Measurements from ENCODE around the gene BTBD18. TPM values are rescaled to one million over a fixed set of nuclear protein-coding genes. Genes with fewer than 3 reads are reported as not detected.
A peak's percentile ranks its signal among the peaks of the same experiment; 100 is the strongest.

BTBD18 gene
- total and polyA plus RNA-seq, 2 of the 13 experiments (the other 11 are each of a cell fraction or from before 2014, with no cell fraction given): not detected

DNA sequence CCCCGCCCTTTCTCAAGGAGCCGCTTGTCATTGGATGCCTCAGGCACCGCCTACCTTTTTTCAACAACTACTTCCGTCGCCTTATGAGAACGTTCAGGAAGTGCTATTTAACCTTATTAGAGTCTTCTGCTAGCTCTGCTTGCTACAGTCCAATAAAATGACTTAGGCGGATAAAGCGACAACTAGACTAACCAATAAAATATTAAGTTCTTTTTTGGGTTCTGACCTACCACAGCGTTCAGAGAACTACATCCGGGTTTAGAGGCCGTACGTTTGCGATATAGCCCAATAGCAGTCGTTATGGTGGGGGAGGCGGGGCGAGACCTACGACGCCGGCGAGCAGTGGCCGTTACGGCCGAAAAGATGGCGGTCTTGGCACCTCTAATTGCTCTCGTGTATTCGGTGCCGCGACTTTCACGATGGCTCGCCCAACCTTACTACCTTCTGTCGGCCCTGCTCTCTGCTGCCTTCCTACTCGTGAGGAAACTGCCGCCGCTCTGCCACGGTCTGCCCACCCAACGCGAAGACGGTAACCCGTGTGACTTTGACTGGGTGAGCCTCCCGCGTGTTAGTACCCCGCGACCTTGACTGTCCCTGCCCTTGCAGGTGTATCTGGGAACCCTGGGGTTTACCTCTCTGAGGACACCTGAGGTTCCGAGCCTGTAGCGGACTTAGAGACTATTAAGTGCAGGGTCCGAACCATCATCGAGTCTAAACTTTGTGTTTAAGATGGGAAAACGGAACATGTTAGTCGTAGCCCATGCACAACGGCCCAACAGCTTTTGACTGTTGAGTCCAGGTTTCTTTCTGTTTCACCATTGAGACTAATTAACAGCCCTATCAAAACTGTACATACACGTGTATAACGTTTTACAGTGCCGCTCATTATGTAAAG is 39.1 kb downstream of the BTBD18 start, which contains the start of gene TMX2 (continued):
- TF ChIP-seq ZSCAN21 (CRISPR knock-in tag; IDR thresholded peaks at IDR 0.05; ENCODE audit: borderline replicate concordance) (no peak), MIER2 (CRISPR knock-in tag; IDR thresholded peaks at IDR 0.05) (no peak), ZNF256 (CRISPR knock-in tag; conservative IDR thresholded peaks at IDR 0.05) (no peak), ELF4 (CRISPR knock-in tag; IDR thresholded peaks at IDR 0.05; ENCODE audit: borderline replicate concordance) (peak; percentile 82; the same call in 1 of the 2 replicates), KDM5A (IDR thresholded peaks at IDR 0.05; ENCODE audit: borderline replicate concordance, low read length) (peak; percentile 89), ZZZ3 (CRISPR knock-in tag; IDR thresholded peaks at IDR 0.05; ENCODE audit: borderline replicate concordance) (no peak), GATAD2A (CRISPR knock-in tag; IDR thresholded peaks at IDR 0.05) (no peak), ZNF674 (CRISPR knock-in tag; IDR thresholded peaks at IDR 0.05; ENCODE audit: low read depth) (no peak), ZNF570 (CRISPR knock-in tag; IDR thresholded peaks at IDR 0.05; ENCODE audit: borderline replicate concordance) (no peak), SMARCE1 (IDR thresholded peaks at IDR 0.05; ENCODE audit: borderline replicate concordance) (no peak), ZNF335 (CRISPR knock-in tag; IDR thresholded peaks at IDR 0.05) (no peak), SYNCRIP (IDR thresholded peaks at IDR 0.05; ENCODE audit: insufficient read depth, low read depth, low read length) (no peak), HMG20A (CRISPR knock-in tag; IDR thresholded peaks at IDR 0.05; ENCODE audit: borderline replicate concordance) (no peak), GLI4 (CRISPR knock-in tag; IDR thresholded peaks at IDR 0.05; ENCODE audit: borderline replicate concordance) (no peak), SKI (IDR thresholded peaks at IDR 0.05; ENCODE audit: partially characterized antibody) (no peak), ZFP36L2 (CRISPR knock-in tag; IDR thresholded peaks at IDR 0.05) (no peak), SNAPC2 (CRISPR knock-in tag; IDR thresholded peaks at IDR 0.05) (no peak), ZNF333 (CRISPR knock-in tag; IDR thresholded peaks at IDR 0.05; ENCODE audit: borderline replicate concordance) (no peak), MED1 (CRISPR knock-in tag; IDR thresholded peaks at IDR 0.05) (peak; percentile 42; the same call in 1 of the 2 replicates), MTF1 (CRISPR knock-in tag; IDR thresholded peaks at IDR 0.05) (no peak), ZNF546 (CRISPR knock-in tag; conservative IDR thresholded peaks at IDR 0.05) (no peak), ZNF432 (CRISPR knock-in tag; IDR thresholded peaks at IDR 0.05; ENCODE audit: borderline replicate concordance) (no peak), HMGA1 (CRISPR knock-in tag; conservative IDR thresholded peaks at IDR 0.05) (no peak), ZNF777 (CRISPR knock-in tag; IDR thresholded peaks at IDR 0.05) (no peak)
- TF ChIP-seq, protein P1, sequence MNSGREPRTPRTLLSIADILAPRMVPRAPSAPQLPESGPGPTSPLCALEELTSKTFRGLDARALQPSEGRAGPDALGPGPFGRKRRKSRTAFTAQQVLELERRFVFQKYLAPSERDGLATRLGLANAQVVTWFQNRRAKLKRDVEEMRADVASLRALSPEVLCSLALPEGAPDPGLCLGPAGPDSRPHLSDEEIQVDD (CRISPR knock-in tag; IDR thresholded peaks at IDR 0.05; ENCODE audit: borderline replicate concordance): no peak
- TF ChIP-seq, protein P2, sequence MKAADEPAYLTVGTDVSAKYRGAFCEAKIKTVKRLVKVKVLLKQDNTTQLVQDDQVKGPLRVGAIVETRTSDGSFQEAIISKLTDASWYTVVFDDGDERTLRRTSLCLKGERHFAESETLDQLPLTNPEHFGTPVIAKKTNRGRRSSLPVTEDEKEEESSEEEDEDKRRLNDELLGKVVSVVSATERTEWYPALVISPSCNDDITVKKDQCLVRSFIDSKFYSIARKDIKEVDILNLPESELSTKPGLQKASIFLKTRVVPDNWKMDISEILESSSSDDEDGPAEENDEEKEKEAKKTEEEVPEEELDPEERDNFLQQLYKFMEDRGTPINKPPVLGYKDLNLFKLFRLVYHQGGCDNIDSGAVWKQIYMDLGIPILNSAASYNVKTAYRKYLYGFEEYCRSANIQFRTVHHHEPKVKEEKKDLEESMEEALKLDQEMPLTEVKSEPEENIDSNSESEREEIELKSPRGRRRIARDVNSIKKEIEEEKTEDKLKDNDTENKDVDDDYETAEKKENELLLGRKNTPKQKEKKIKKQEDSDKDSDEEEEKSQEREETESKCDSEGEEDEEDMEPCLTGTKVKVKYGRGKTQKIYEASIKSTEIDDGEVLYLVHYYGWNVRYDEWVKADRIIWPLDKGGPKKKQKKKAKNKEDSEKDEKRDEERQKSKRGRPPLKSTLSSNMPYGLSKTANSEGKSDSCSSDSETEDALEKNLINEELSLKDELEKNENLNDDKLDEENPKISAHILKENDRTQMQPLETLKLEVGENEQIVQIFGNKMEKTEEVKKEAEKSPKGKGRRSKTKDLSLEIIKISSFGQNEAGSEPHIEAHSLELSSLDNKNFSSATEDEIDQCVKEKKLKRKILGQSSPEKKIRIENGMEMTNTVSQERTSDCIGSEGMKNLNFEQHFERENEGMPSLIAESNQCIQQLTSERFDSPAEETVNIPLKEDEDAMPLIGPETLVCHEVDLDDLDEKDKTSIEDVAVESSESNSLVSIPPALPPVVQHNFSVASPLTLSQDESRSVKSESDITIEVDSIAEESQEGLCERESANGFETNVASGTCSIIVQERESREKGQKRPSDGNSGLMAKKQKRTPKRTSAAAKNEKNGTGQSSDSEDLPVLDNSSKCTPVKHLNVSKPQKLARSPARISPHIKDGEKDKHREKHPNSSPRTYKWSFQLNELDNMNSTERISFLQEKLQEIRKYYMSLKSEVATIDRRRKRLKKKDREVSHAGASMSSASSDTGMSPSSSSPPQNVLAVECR (CRISPR knock-in tag; IDR thresholded peaks at IDR 0.05; ENCODE audit: borderline replicate concordance): peak; percentile 79

All from HepG2 (cell line).